GM12892 (cell line): ENCODE results near the gene HOXA11.

Experiments used
- DNase-seq: peaks from one replicate; pipeline ENCODE4 v3.0.0; 2011; ENCODE audit not compliant: insufficient read length
- FAIRE-seq: peaks from 2 replicates; lab custom pipeline; 2011; peaks lifted over from hg19 to GRCh38; lab: Jason Lieb, UNC
- POLR2A ChIP-seq: IDR thresholded peaks from 2 replicates; pipeline ENCODE4 v1.6.1; 2011; ENCODE audit warnings: low read depth, low read length, control low read depth
- POLR2AphosphoS5 ChIP-seq: IDR thresholded peaks from 2 replicates; pipeline ENCODE4 v1.6.1; 2011; ENCODE audit warnings: low read depth, low read length, control low read depth
- TAF1 ChIP-seq: IDR thresholded peaks from 2 replicates; pipeline ENCODE4 v1.6.1; 2011; ENCODE audit warnings: low read depth, mild to moderate bottlenecking, control low read depth, low read length, borderline replicate concordance

Gene HOXA11

GRCh38 chr7:27198138-27198841 lies 13.3 kb upstream of the HOXA11 start:
- no peak for TF ChIP-seq POLR2AphosphoS5
- DNase-seq, result no peak
- FAIRE-seq, result no peak

GRCh38 chr7:27197137-27198042 lies 12.4 kb upstream of the HOXA11 start:
- TF ChIP-seq TAF1, result no peak
- no peak for TF ChIP-seq POLR2A
- no peak for FAIRE-seq
- DNase-seq, result no peak

- no peak for TF ChIP-seq POLR2A
- no peak for TF ChIP-seq POLR2AphosphoS5
- TF ChIP-seq TAF1, result no peak
- peak; percentile 92 for FAIRE-seq
These were observed 11.3 kb upstream of the HOXA11 start for GRCh38 chr7:27196287-27196767.

GRCh38 chr7:27194686-27195379 lies 9.8 kb upstream of the HOXA11 start:
- DNase-seq (no peak), FAIRE-seq (no peak)
- TF ChIP-seq POLR2A (no peak), POLR2AphosphoS5 (no peak), TAF1 (no peak)

More at GRCh38 chr7:27196287-27196767, 11.3 kb upstream of the HOXA11 start:
- no peak for DNase-seq

GRCh38 chr7:27194002-27194352 lies 8.9 kb upstream of the HOXA11 start:
- no peak for TF ChIP-seq POLR2A
- no peak for TF ChIP-seq TAF1
- no peak for TF ChIP-seq POLR2AphosphoS5
- DNase-seq (no peak), FAIRE-seq (no peak)

GRCh38 chr7:27193335-27194001 lies 8.4 kb upstream of the HOXA11 start:
- FAIRE-seq (no peak), DNase-seq (no peak)
- TF ChIP-seq POLR2AphosphoS5, result no peak
- TF ChIP-seq POLR2A, result no peak
- no peak for TF ChIP-seq TAF1

- DNase-seq, result no peak
- TF ChIP-seq POLR2A (no peak), TAF1 (no peak), POLR2AphosphoS5 (no peak)
- FAIRE-seq, result no peak
These were observed 7.7 kb upstream of the HOXA11 start for GRCh38 chr7:27192546-27193334.

GRCh38 chr7:27191833-27192545 lies 7.0 kb upstream of the HOXA11 start:
- DNase-seq, result no peak
- no peak for FAIRE-seq
- TF ChIP-seq POLR2AphosphoS5 (no peak), POLR2A (no peak), TAF1 (no peak)

- TF ChIP-seq POLR2A, result no peak
- TF ChIP-seq TAF1, result no peak
- TF ChIP-seq POLR2AphosphoS5, result no peak
- FAIRE-seq (no peak), DNase-seq (no peak)
These were observed 6.2 kb upstream of the HOXA11 start for GRCh38 chr7:27191161-27191731.
